ENCODE measurements around the gene CTIF. TPM values are rescaled to one million over a fixed set of nuclear protein-coding genes. Genes with fewer than 3 reads are reported as not detected.

CTIF gene
- total RNA-seq, 1 donor = 86.4 TPM

GRCh38 chr18:48589797-48590519, 51.1 kb downstream of the CTIF start:
- no peak for DNase-seq (ENCODE audit: low read depth)
- no peak for TF ChIP-seq CTCF (IDR thresholded peaks at IDR 0.05; ENCODE audit: insufficient read depth, low read depth, low read length)
- no peak overlapping the region for H3K4me3 ChIP-seq (ENCODE audit: low read depth, low read length)

- peak; percentile 65 for DNase-seq (ENCODE audit: low read depth)
- TF ChIP-seq CTCF (IDR thresholded peaks at IDR 0.05; ENCODE audit: insufficient read depth, low read depth, low read length) = no peak
These were observed 51.8 kb downstream of the CTIF start for GRCh38 chr18:48590678-48591077.

GRCh38 chr18:48592540-48593171, 53.8 kb downstream of the CTIF start:
- no peak for TF ChIP-seq CTCF (IDR thresholded peaks at IDR 0.05; ENCODE audit: insufficient read depth, low read depth, low read length)
- DNase-seq (ENCODE audit: low read depth) = no peak
- H3K4me3 ChIP-seq (ENCODE audit: low read depth, low read length) = no peak overlapping the region

More at GRCh38 chr18:48590678-48591077, 51.8 kb downstream of the CTIF start:
- H3K4me3 ChIP-seq (ENCODE audit: low read depth, low read length) = no peak overlapping the region

GRCh38 chr18:48594471-48595094, 55.8 kb downstream of the CTIF start:
- DNase-seq (ENCODE audit: low read depth) = no peak
- TF ChIP-seq CTCF (IDR thresholded peaks at IDR 0.05; ENCODE audit: insufficient read depth, low read depth, low read length) = no peak
- no peak overlapping the region for H3K4me3 ChIP-seq (ENCODE audit: low read depth, low read length)

GRCh38 chr18:48595703-48596218, 56.9 kb downstream of the CTIF start:
- no peak for DNase-seq (ENCODE audit: low read depth)
- no peak overlapping the region for H3K4me3 ChIP-seq (ENCODE audit: low read depth, low read length)
- TF ChIP-seq CTCF (IDR thresholded peaks at IDR 0.05; ENCODE audit: insufficient read depth, low read depth, low read length) = no peak

GRCh38 chr18:48597110-48597509, 58.3 kb downstream of the CTIF start:
- DNase-seq (ENCODE audit: low read depth) = no peak
- TF ChIP-seq CTCF (IDR thresholded peaks at IDR 0.05; ENCODE audit: insufficient read depth, low read depth, low read length) = no peak
- H3K4me3 ChIP-seq (ENCODE audit: low read depth, low read length) = no peak overlapping the region

Data from fibroblast of villous mesenchyme (primary cell).